HFF-Myc (cell line): ENCODE data around the gene NAA10.

Experiments
- DNase-seq: peaks from one replicate; pipeline ENCODE4 v3.0.0-alpha.2; 2011; ENCODE audit warnings: low read depth; ENCODE audit errors: extremely low read depth
- H3K4me3 ChIP-seq: replicated peaks from 2 replicates; pipeline ENCODE4 v1.5.1; 2011; ENCODE audit warnings: low read depth, mild to moderate bottlenecking, control low read depth, low read length
- CTCF ChIP-seq: IDR thresholded peaks from 2 replicates; pipeline ENCODE4 v1.5.1; 2012; ENCODE audit warnings: mild to moderate bottlenecking, low read depth, low read length, control low read depth; ENCODE audit errors: missing control alignments

Gene NAA10

GRCh38 chrX:153934148-153934761, 582 bp downstream of the NAA10 start:
- TF ChIP-seq CTCF, result no peak
- no peak for DNase-seq
- peak overlapping the region; percentile 76 for H3K4me3 ChIP-seq

GRCh38 chrX:153933748-153934147, 1.1 kb downstream of the NAA10 start:
- no peak for DNase-seq
- H3K4me3 ChIP-seq, result peak overlapping the region; percentile 76
- TF ChIP-seq CTCF, result no peak

- H3K4me3 ChIP-seq, result no peak overlapping the region
- DNase-seq, result no peak
- TF ChIP-seq CTCF, result no peak
These were observed 2.5 kb downstream of the NAA10 start for GRCh38 chrX:153932220-153932915.

DNA sequence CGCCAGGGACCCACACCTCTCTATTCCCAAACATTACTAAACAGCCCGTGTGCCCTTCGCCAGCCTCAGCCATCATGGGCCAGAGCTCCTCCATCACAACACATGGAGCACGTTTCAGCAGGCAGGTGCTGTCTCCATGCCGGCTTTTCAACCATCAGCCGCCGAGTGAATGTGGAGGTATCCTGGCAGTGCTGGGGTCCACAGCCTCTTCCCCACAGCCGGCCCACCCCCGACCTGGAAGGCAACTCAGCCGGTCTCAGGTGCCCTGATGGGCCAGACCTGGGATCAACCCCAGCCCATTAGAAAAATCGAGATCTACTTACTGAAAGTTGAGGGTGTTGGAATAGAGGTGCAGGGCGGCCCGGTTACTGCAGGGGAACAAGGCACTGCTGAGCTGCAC, 3.1 kb downstream of the NAA10 start:
- TF ChIP-seq CTCF, result no peak
- H3K4me3 ChIP-seq, result no peak overlapping the region
- DNase-seq, result no peak

DNA sequence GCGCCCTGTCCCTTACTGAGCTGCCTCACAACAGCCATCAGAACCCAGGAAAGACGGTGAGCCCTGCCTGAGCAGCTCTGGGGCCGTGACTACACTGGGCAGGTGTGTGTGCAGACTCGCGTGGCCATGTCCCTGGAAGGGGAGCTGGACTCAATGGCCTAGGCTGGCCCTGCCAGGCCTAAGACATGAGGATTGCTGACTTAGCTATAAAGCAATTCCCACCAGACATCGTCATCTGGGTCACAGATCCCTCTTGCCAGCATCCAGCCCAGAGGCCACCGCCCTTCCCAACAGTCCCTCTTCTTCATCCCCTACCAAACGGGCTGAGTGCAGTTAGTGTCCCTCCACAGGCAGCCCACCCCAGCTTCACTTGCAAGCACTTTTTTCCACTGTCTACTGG, 3.7 kb downstream of the NAA10 start:
- TF ChIP-seq CTCF, result no peak
- DNase-seq, result no peak
- no peak overlapping the region for H3K4me3 ChIP-seq

DNA sequence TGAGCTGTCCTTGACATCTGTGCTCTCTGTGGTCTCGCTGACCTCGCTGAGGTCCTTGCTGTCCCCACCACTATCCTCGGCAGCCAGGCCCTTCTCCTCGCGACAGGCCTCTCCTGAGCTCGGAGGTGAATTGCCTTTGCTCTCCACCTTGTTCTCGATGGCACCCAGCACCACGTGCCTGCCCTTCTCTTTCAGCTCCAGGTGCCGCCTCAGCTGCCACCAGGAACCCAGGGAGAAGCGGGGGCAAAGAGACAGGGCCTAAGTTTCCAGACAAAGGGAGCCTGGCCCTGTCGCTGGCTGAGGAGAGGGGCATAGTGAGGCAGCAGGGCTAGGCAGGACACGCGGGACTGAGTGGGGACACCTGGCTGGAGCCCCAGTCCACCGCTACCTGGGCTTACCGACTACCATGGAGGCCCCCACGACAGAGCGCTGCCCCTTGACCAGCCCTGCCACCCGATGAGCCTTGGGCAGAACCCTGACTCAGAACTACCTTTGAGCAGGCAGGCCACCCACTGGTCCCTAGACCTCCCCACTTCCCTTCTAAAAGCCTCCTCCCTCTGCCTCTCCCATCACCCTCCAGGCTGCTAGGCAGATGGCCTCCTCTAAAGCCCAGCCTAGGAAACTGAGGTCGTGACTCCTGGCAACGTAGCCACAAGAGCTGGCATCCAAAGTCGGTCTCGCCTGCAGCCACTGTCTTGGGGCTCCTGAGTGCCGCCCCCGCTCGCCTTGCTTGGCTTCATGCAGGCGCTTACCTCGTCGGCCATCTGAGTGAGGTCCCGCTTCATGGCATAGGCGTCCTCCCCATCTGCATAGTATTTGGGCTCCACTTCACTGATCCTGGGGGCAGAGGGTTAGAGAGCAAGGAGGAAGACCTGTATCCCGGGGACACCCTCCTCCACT, 4.6 kb downstream of the NAA10 start:
- H3K4me3 ChIP-seq, result no peak overlapping the region
- DNase-seq, result no peak
- TF ChIP-seq CTCF, result no peak
